ENCODE results near the gene UNKL.

Gene UNKL

GRCh38 chr16:1318268-1318545, 96.3 kb downstream of the UNKL start:
- DNase-seq: no peak

DNA sequence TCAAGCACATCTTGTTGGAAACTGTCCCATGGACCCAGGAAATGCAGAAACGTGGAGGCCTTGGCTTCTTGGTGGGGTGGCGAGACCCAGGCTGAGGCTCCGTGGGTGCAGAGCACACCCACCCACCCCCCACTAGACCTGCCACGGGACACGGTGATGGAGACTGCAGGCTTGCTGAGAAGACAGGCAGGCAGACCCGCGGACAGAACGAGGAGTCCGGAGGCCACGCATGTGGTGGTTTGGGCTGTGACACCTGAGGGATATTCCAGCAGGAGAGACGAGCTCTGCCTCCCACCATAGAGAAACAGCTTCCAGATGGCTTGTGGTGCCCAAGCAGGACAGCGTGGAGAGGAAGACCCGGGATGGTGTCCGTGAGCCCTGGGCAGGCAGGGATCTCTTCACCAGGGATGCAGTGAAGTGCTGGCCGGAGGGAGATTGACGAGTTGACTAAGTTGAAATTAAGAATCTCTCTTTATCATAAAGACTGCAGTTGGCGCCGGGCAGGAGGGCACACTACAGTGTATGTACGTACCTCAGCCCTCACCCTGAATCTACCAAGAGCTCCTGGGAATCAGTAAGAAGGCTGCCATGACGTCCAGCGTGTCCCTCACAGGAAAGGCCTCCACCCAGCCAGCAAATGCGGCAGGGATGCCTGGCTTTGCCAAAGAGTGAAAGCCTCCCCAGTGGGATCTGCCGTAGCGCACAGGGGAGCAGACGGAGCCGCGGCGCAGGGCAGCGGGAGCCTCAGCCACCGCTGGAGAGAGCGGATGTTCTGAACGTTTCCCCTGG, 96.8 kb downstream of the UNKL start:
- DNase-seq: no peak

GRCh38 chr16:1316033-1316405, 98.5 kb downstream of the UNKL start:
- DNase-seq: no peak

GRCh38 chr16:1315081-1316032, 99.1 kb downstream of the UNKL start:
- DNase-seq: no peak

DNA sequence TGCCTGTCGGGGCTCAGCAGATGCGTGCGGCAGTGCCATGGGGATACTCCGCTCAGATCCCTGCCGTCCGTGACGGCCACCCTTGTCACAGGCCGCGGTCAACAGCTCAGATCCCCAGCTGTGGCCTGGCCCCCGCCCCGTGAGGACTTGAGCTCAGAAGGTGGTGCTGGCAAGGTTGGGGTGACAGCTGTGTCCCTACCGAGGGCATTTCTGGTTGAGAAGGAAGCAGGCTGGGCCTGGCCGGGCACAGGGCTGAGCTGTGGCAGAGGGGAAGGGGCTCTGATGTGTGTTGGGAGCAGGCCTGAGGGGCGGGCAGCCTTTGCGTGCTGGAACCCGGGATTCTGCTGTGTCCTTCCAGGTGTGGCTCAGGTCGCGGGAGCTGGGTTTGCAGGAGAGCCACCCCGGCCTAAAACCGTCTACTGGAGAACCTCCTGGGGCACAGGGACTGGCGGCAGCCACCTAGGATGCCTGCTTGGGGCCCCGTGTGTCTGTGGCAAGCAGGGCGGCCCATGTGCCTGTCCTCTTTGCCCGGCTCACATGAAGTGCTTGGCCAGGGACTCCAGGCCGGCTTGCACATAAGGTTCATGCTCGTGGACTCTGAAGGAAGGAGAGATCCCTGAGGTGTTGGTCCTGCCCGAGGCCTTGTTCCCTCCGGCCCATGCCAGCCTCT, 100.0 kb downstream of the UNKL start:
- no peak for DNase-seq

- DNase-seq: no peak
Measured at GRCh38 chr16:1313721-1314369, 100.7 kb downstream of the UNKL start.
